ENCODE results near the gene PPIL6. TPM values are rescaled to one million over a fixed set of nuclear protein-coding genes. Genes with fewer than 3 reads are reported as not detected.

Gene PPIL6
- total RNA-seq, 1 donor from 2014 or later: 0.11 TPM

DNA sequence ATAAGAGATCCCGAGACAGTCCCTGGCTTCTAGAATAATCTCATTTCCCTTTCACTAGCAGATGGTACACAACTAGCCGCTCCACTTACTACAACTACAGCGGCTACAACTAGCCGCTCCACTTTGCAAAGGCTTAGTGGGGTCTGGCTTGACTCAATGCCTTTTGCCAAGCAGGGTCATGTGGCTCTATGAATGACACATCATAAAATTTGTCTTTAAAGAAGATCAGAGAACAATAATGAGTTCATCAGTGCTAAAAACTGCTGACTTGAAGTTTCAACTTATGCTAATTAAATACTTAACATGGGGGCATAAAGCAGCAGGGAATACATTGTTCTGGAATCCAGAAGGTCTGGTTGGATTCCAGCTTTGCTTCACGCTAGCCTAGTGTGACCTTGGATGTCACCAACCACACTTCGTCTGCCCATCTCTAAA lies 17.2 kb upstream of the PPIL6 start:
- H3K4me3 ChIP-seq: no peak overlapping the region
- DNase-seq (ENCODE audit: low spot score in 2 of 2): no peak
- peaks cover 14 to 20% of the 10 kb centered on the region in 2 donors for H3K4me1 ChIP-seq
- H3K9me3 ChIP-seq: no peaks in the 10 kb centered on the region
- intact Hi-C loops (cut with DNase I): loop anchor here (2.0 to 5.0 kb wide), 2 partner anchors 75 to 363 kb away; partner anchors contain the start of genes CD164, CEP57L1 and SESN1
- H3K27ac ChIP-seq: peak overlapping the region; percentile 84 to 88
- TF ChIP-seq, protein P1, sequence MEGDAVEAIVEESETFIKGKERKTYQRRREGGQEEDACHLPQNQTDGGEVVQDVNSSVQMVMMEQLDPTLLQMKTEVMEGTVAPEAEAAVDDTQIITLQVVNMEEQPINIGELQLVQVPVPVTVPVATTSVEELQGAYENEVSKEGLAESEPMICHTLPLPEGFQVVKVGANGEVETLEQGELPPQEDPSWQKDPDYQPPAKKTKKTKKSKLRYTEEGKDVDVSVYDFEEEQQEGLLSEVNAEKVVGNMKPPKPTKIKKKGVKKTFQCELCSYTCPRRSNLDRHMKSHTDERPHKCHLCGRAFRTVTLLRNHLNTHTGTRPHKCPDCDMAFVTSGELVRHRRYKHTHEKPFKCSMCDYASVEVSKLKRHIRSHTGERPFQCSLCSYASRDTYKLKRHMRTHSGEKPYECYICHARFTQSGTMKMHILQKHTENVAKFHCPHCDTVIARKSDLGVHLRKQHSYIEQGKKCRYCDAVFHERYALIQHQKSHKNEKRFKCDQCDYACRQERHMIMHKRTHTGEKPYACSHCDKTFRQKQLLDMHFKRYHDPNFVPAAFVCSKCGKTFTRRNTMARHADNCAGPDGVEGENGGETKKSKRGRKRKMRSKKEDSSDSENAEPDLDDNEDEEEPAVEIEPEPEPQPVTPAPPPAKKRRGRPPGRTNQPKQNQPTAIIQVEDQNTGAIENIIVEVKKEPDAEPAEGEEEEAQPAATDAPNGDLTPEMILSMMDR (IDR thresholded peaks at IDR 0.05): no peak
- H3K36me3 ChIP-seq: peaks cover 0 to 11% of the 10 kb centered on the region in 2 donors
- no peaks in the 10 kb centered on the region for H3K27me3 ChIP-seq

DNA sequence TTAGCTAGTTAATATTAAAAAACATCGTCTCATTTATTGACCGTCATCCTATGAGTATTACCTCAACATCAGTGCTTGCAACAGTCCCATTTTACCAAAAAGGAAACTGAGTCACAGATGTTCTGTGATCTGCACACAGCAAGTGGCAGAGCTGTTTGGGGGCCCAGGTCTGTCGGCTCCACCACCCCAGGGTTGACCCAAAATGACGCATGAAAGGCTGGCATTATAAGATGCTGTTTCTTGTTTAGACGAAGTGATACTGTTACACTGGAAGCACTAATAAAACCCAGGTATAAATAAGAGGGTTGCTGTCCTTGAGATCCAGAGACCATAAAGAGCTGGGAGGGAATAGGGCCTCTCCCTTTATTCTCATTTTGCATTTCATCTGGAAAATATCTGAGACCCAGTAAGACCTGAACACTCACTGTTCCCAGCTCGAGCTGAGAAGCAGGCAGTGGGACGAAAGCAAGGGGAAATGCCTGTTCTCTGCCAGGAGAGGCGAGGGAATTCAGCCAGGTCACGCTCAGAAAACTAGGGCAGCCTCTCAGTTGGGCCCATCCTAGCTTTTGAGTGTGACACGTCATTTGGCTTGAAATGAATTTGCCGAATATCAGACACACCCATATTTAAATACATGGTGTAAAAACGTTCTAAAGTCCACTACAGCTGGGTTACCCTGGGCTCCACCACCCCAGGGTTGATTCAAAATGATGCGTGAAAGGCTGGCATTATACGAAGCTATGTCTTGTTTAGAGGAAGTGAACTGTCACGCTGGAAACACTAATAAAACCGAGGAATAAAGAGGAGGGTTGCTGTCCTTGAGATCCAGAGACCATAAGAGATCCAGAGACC lies 16.5 kb upstream of the PPIL6 start:
- Histone ChIP-seq H3K27ac (peak overlapping the region; percentile 84 to 88), H3K4me3 (peak overlapping the region; percentile 79 to 82), H3K27me3 (no peaks in the 10 kb centered on the region), H3K9me3 (no peaks in the 10 kb centered on the region), H3K4me1 (peaks cover 14 to 20% of the 10 kb centered on the region in 2 donors), H3K36me3 (peaks cover 1 to 18% of the 10 kb centered on the region in 2 donors)
- TF ChIP-seq, protein P1 (IDR thresholded peaks at IDR 0.05): no peak
- DNase-seq (ENCODE audit: low spot score in 2 of 2): peak in 1 of 2 donors; percentile 88
- intact Hi-C loops (cut with DNase I): loop anchor here (2.0 to 5.0 kb wide), 2 partner anchors 75 to 362 kb away; partner anchors contain the start of genes CD164, CEP57L1 and SESN1

DNA sequence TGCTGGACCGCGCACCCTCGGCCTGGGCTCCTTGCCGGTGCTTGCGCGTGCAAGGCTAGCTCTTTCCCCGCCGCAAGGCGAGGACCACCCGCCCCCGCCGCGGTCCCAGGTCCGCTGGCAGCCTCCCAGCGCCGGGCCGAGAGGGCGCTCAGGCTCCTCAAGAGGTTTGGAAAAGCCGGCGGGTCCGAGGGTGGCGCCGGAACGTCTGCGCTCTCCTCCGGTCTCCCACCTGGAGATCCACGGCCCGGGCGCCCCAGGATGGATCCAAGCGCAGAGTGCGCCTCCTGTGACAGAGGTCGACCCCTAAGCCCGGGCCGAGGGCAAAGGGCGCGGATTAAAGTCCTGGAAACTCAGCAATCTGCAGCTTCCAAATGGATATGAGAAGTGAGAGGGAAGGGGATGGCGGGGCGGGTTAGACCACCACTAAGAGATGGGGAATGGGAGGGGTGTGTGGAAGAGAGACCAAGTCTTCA lies 15.7 kb upstream of the PPIL6 start:
- Histone ChIP-seq H3K27me3 (no peaks in the 10 kb centered on the region), H3K4me1 (peaks cover 14 to 20% of the 10 kb centered on the region in 2 donors), H3K36me3 (peaks cover 5 to 22% of the 10 kb centered on the region in 2 donors), H3K9me3 (no peaks in the 10 kb centered on the region), H3K27ac (peak overlapping the region; percentile 84 to 88), H3K4me3 (peak overlapping the region; percentile 79 to 82)
- TF ChIP-seq, protein P1 (IDR thresholded peaks at IDR 0.05): no peak
- intact Hi-C loops (cut with DNase I): loop anchor here (2.0 to 5.0 kb wide), 2 partner anchors 74 to 361 kb away; partner anchors contain the start of genes CD164, CEP57L1 and SESN1
- no peak for DNase-seq (ENCODE audit: low spot score in 2 of 2)

DNA sequence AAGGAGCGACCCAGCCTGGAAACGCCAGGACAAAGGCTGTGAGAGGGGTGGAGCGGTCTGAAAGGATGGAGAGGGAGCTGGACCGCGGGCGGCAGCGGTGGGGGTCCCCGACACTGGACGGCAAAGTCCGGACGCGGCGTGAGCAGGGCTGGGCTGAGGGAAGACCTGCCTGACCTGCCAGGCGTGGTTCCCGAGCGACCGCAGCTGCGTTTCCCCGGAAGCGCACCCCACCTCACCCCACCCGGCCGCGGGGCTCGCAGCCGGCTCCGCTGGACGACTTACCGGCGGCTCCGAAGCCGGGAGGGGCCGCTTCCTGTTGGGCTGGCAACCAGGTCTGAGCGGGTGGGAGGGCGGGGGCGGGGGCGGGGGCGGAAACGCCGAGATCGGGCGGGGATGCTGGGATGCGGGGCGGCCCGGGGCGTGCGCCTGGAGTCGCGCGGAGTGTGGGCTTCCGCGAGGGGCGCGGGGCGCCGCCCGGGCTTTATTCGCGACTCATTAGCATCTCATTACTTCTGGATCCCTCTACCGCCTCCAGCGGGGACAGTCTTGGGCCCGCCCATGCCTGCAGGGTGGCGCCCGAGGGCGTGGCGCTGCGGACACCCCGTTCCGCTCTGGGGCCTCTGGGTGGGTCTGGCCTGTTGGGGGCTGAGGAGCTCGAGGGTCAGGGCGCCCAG lies 15.1 kb upstream of the PPIL6 start, which contains the start of gene MICAL1:
Gene MICAL1 (minus strand): TSS at position 336 of the 674 bp plus-strand sequence. CDS start 1,576 bp downstream, outside the sequence.
- intact Hi-C loops (cut with DNase I): loop anchor here (1.0 to 5.0 kb wide), 4 partner anchors 15 to 361 kb away; partner anchors contain the start of genes CD164, CEP57L1, PPIL6 and SESN1
- Histone ChIP-seq H3K27me3 (no peaks in the 10 kb centered on the region), H3K36me3 (peaks cover 5 to 20% of the 10 kb centered on the region in 2 donors), H3K9me3 (no peaks in the 10 kb centered on the region), H3K4me3 (peak within 1 kb of the TSS; percentile 79 to 82), H3K4me1 (peaks cover 14 to 20% of the 10 kb centered on the region in 2 donors), H3K27ac (peak within 1 kb of the TSS; percentile 84 to 88)
- TF ChIP-seq, protein P1 (IDR thresholded peaks at IDR 0.05): peak; percentile 22 to 45 (median 31)
- DNase-seq (ENCODE audit: low spot score in 2 of 2): peak in 1 of 2 donors; percentile 88

Data from ascending aorta (tissue), 2 donors.